NK-92 (cell line): ENCODE measurements around the gene RGP1.

ENCODE experiments used
- DNase-seq: peaks from one replicate; lab custom pipeline; 2025; ENCODE audit not compliant: unreplicated experiment; lab: John Stamatoyannopoulos, UW

Gene RGP1

DNA sequence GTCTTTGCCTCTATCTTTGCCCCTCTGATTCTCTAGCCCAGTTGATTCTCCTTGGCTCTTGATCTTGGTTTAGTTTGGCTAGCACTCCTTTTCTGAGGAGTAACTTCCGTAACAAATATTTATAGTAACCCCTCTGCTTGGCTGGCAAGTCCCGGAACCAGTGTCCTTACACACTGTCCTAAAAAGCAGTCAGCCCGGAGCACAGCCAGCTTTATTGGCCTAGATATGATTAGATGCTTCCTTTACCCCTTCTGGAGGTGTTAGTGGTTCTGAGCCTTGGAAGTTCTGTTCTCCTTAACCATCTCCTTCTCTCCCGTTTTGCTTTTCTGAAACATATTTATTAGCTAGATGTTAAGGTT, 22.0 kb downstream of the RGP1 start:
- no peak for DNase-seq

DNA sequence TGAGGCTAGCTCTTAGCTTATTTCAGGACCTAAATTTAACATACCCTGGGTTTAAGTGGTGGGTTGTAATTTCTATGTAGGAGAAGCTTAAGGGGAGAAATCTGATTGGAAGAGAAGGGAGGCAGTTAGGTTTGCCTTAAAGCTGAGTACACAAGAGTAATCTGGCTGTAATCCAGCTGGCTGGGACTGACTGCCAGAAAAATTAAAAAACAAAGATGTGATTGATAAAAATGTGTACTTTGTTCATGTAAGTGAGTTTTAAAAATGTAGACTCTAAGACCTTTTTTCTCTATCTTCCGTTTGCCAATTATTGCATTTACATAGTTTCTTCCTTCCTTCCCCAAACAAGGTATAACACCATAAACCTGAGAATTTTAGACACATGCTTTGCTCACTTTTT, 22.4 kb downstream of the RGP1 start:
- no peak for DNase-seq

DNA sequence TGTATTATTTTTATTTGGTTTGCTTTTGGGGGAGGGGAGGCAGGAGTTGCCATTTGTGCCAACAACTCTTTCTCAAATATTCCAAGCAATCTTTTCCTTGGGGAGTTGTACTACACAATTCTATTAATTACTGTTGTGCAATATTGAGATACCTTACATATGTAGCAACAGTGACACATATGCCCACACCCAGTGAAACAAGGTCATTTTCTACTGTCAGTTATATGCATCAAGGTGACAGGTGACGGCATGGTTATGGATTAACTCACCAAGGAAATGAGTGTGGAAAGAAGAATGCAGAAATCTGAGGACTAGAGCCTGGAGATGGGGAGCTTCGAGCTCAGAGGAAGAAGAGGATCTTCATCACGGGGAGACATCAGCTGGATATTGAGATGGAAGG, 22.9 kb downstream of the RGP1 start:
- DNase-seq = no peak

GRCh38 chr9:35774907-35775635, 26.0 kb downstream of the RGP1 start:
- no peak for DNase-seq

- DNase-seq = no peak
Measured at GRCh38 chr9:35776018-35776417, 26.9 kb downstream of the RGP1 start.

DNA sequence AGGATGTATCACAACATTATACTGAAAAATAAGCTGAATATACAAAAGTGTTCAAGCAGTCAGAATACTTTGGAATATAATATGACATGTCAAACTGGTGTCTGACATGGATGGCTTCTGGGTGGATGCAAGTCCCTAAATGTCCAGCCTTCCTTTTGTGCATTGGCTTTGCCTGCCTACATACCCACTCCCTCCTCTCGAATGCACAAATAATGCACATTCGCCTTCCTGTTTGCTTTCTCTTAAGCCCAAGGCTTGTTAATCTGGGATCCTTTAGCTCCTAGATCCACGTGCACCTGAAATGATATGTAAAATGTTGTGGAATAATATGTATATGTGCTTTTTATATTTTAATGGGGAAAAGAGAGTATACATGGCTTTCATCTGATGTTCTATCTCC, 29.4 kb downstream of the RGP1 start:
- DNase-seq = no peak

DNA sequence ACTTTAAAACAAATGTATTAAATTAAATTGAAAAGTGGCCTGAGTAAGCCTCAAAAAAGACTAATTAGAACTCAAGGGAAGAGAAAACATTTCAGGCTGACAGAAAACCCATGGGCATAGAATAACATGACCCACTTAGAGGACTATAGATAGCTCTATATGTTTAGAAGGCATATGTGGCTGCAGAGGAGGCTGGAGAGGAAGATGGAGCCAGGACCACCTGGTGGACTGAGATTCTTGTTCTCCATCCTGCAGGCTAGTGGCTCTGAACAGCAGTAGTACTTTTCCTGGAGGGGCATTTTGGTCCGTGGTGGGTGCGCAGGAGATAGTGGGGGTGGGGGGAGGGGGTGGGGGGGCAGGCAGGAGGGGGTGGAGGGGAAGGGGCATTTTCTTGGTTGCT, 32.0 kb downstream of the RGP1 start:
- DNase-seq = no peak

- DNase-seq = no peak
Measured at GRCh38 chr9:35783418-35783817, 34.3 kb downstream of the RGP1 start.

DNA sequence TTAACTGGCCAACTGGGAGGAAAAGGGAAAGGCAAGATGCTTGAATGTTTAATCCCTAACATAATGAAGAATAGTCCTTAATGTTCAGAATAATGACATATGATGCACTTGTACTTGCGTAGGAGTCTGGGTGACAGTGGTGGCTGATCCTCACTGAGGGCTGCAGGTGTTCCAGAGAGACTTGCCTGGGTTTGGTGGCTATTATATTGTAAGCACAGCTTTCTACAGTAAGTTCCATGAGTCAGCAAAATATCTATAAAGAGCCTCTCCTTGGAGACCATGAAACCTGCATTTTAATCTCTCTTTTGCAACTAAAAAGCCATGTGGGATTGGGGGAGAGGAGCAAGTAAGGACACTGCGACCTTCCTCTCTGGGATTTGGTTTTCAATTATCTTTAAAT, 40.5 kb downstream of the RGP1 start:
- DNase-seq = no peak

GRCh38 chr9:35790025-35790384, 40.9 kb downstream of the RGP1 start:
- no peak for DNase-seq

DNA sequence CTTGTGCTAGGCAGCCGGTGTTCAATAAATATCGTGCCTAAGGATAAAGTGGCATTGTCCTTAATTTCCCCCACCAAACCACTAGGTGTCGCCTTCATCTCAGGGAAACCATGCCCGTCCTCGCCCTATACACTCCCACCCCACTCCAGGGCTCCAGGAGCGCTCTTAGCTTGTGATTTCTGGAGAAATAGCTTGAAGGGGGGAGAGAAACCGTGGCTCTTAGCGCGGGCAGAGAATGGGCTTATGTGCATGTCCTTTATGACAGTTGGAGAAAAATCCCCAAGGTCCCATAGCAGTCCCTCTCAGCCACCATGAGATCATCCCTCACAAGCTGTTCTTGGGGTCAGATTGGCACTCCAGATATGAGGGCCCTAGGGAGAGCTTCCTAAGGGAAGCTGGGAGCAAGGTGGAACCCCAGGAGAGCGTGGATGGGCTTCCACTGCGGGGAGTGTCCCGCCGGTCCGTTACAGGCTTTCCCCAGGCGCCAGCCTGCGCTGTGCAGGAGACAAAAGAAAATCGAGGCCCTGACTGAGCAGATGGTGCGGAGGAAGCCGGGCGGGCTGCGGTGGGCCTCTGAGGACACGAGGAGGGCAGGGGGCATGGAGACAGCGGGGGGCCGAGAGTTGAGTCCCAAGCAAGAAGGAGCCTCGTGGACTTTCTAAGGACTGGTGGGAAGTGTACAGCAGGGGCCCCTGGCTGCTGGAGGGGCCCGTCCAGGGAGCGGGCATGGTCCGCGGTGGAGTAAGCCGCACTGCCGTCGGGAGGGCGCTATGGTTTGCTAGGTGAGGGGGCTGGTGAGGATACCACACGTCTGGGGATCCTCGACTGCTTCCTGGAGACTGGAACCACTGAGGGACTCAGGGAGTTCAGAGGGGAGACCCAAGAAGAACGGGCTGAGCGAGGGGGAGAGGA, 41.6 kb downstream of the RGP1 start:
- no peak for DNase-seq

GRCh38 chr9:35791297-35791921, 42.3 kb downstream of the RGP1 start, which contains the start of gene NPR2:
Gene NPR2 (plus strand): TSS chr9:35791591. CDS start chr9:35792409, 818 bp downstream.
- DNase-seq = no peak

DNA sequence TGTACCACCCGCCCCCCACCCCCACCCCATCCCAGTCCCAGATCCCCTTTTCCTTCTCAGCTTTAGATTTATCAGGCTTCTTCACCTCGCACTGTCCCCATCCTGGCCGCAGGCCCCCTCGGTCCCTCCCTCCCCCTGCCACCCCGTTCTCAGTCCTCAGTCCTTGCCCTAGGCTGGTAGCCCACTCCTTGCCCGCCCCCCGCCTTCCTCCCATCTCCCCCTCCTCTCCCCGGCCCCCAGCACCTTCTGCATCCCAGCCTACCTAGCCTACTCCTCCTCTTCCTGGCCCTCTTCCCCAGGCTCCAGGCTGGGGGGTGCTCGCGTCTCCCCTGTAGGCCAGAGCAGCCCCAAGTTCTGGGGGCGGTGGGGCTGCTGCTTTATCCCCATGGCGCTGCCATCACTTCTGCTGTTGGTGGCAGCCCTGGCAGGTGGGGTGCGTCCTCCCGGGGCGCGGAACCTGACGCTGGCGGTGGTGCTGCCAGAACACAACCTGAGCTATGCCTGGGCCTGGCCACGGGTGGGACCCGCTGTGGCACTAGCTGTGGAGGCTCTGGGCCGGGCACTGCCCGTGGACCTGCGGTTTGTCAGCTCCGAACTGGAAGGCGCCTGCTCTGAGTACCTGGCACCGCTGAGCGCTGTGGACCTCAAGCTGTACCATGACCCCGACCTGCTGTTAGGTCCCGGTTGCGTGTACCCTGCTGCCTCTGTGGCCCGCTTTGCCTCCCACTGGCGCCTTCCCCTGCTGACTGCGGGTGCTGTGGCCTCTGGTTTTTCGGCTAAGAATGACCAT, 43.1 kb downstream of the RGP1 start:
- DNase-seq = no peak

DNA sequence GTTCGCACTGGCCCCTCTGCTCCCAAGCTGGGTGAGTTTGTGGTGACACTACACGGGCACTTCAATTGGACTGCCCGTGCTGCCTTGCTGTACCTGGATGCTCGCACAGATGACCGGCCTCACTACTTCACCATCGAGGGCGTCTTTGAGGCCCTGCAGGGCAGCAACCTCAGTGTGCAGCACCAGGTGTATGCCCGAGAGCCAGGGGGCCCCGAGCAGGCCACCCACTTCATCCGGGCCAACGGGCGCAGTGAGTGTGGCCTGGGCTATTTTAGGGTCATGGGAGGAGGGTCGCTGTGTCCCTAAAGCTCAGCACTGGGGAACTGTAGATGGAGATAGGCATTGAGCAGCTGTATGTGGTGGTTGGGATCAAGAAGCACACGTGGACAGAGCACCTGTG, 43.7 kb downstream of the RGP1 start:
- no peak for DNase-seq

- DNase-seq = no peak
Measured at GRCh38 chr9:35793461-35793860, 44.4 kb downstream of the RGP1 start.

- no peak for DNase-seq
Measured at GRCh38 chr9:35795695-35796094, 46.6 kb downstream of the RGP1 start.

GRCh38 chr9:35797311-35798109, 48.4 kb downstream of the RGP1 start:
- DNase-seq = no peak

DNA sequence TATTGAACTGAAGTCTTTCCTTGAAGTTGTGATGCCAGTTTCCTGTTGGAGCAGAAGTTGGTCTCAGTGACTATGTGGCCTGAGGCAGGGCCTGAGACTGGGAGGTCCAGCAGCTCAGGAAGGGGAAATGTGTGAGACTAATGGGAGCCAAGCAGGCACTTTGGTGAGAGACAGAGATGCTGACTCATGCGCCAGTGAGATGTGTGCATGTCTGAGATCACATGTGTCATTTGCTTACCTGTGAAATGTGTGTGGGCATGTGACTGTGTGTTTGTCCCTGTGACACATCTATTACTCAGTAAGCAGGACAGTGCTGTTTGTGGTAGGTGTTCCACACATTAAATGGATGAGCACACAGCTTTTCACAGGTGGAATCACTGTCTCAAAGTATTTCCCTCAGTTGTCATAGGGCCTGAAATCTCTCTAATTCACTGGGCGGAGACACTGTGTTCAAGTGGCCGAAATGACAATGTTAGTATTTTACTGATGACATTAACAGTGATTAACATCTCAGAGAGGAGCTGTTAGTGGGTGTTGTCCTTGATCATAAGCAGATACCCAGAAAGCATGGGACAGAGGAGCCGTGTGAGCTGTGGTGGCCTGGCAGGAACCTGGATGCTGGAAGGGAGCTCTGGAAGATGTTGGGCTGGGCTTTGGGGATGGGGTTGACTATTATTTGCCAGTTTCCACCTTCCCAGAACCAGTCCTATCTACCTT, 49.7 kb downstream of the RGP1 start:
- DNase-seq = no peak

DNA sequence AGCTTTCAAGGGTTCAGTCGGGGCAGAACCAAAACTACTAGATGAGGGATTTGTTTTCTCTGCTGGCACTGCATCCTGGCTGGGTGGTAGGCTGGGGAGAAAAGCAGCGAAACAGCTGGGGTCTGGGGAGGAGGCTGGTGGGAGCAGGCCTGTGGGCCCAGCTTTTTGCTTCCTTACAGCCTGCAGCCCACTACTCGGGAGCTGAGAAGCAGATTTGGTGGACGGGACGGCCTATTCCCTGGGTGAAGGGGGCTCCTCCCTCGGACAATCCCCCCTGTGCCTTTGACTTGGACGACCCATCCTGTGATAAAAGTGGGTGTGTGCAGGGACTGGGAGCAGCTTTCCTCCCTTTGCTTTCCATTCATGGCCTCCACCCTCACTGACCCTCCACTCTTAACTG, 51.4 kb downstream of the RGP1 start:
- no peak for DNase-seq
